ENCODE results near the gene CCDC50.

GRCh38 chr3:191347228-191347627, 18.0 kb downstream of the CCDC50 start:
- TF ChIP-seq CTCF (IDR thresholded peaks at IDR 0.05) (no peak), POLR2A (IDR thresholded peaks at IDR 0.05) (no peak)
